ENCODE results near the gene PRKG1. TPM values are rescaled to one million over a fixed set of nuclear protein-coding genes. Genes with fewer than 3 reads are reported as not detected.
A peak's percentile ranks its signal among the peaks of the same experiment; 100 is the strongest.

The PRKG1 gene
- total and polyA plus RNA-seq, 2 experiments from 2014 or later, result 10.7 to 21.8 TPM

- Histone ChIP-seq H3K36me3 (ENCODE audit: low read depth) (no peaks in the 10 kb centered on the region), H3F3A (ENCODE audit: insufficient read depth) (no peaks in the 10 kb centered on the region), H3K27me3 (replicated peaks; ENCODE audit: insufficient read depth) (no peaks in the 10 kb centered on the region), H2AFZ (no peak overlapping the region), H4K20me1 (ENCODE audit: insufficient read depth) (no peaks in the 10 kb centered on the region), H3K9me3 (ENCODE audit: low read depth) (no peaks in the 10 kb centered on the region), H3K4me3 (no peak overlapping the region), H3K4me1 (ENCODE audit: insufficient read depth) (peaks cover 2% of the 10 kb centered on the region; the same call in 1 of the 2 replicates), H3K79me2 (ENCODE audit: insufficient read depth) (no peaks in the 10 kb centered on the region), H3K4me2 (ENCODE audit: unreplicated experiment) (no peak overlapping the region), H3K9ac (no peak overlapping the region), H3K9me2 (ENCODE audit: insufficient read depth) (peaks cover 4% of the 10 kb centered on the region; the same call in 1 of the 2 replicates), H3K27ac (no peak overlapping the region)
- WGBS, 2 experiments (ENCODE audit: low coverage in 1 of 2, low lambda C conversion rate in 2 of 2, missing lambda C conversion rate in 2 of 2), result 30 to 36% methylated on average over 5 of the region's 5 CpGs
- in situ Hi-C loops (cut with MboI), result no loop called here
- TF ChIP-seq EZH2phosphoT487 (IDR thresholded peaks at IDR 0.05; ENCODE audit: insufficient read depth, low read depth), result no peak
- TF ChIP-seq EZH2 (IDR thresholded peaks at IDR 0.05; ENCODE audit: insufficient read depth, poor library complexity, severe bottlenecking), result no peak
- DNase-seq, result peak; percentile 70
Measured at GRCh38 chr10:52004342-52004949, 930.2 kb downstream of the PRKG1 start.

- Histone ChIP-seq H3K9me2 (ENCODE audit: insufficient read depth) (peaks cover 7% of the 10 kb centered on the region; the same call in 1 of the 2 replicates), H2AFZ (no peak overlapping the region), H3K4me2 (ENCODE audit: unreplicated experiment) (no peak overlapping the region), H4K20me1 (ENCODE audit: insufficient read depth) (no peaks in the 10 kb centered on the region), H3K79me2 (ENCODE audit: insufficient read depth) (no peaks in the 10 kb centered on the region), H3F3A (ENCODE audit: insufficient read depth) (no peaks in the 10 kb centered on the region), H3K36me3 (ENCODE audit: low read depth) (no peaks in the 10 kb centered on the region), H3K9ac (no peak overlapping the region), H3K4me1 (ENCODE audit: insufficient read depth) (peaks cover 9% of the 10 kb centered on the region; the same call in 1 of the 2 replicates), H3K27me3 (replicated peaks; ENCODE audit: insufficient read depth) (no peaks in the 10 kb centered on the region), H3K27ac (no peak overlapping the region), H3K9me3 (ENCODE audit: low read depth) (no peaks in the 10 kb centered on the region), H3K4me3 (no peak overlapping the region)
- TF ChIP-seq EZH2phosphoT487 (IDR thresholded peaks at IDR 0.05; ENCODE audit: insufficient read depth, low read depth) (no peak), EZH2 (IDR thresholded peaks at IDR 0.05; ENCODE audit: insufficient read depth, poor library complexity, severe bottlenecking) (no peak)
- no peak for DNase-seq
- in situ Hi-C loops (cut with MboI), result no loop called here
- 98% methylated on average over 2 of the region's 2 CpGs for WGBS, 2 experiments (ENCODE audit: low coverage in 1 of 2, low lambda C conversion rate in 2 of 2, missing lambda C conversion rate in 2 of 2)
Measured at GRCh38 chr10:52007091-52007490, 932.8 kb downstream of the PRKG1 start.

GRCh38 chr10:52011118-52011517, 936.8 kb downstream of the PRKG1 start:
- Histone ChIP-seq H3K9ac (no peak overlapping the region), H3K9me3 (ENCODE audit: low read depth) (no peaks in the 10 kb centered on the region), H4K20me1 (ENCODE audit: insufficient read depth) (no peaks in the 10 kb centered on the region), H3K4me1 (ENCODE audit: insufficient read depth) (peaks cover 9% of the 10 kb centered on the region; the same call in 1 of the 2 replicates), H3K27me3 (replicated peaks; ENCODE audit: insufficient read depth) (no peaks in the 10 kb centered on the region), H3F3A (ENCODE audit: insufficient read depth) (no peaks in the 10 kb centered on the region), H3K79me2 (ENCODE audit: insufficient read depth) (no peaks in the 10 kb centered on the region), H3K9me2 (ENCODE audit: insufficient read depth) (peaks cover 7% of the 10 kb centered on the region; the same call in 1 of the 2 replicates), H2AFZ (no peak overlapping the region), H3K4me3 (no peak overlapping the region), H3K27ac (no peak overlapping the region), H3K36me3 (ENCODE audit: low read depth) (no peaks in the 10 kb centered on the region), H3K4me2 (ENCODE audit: unreplicated experiment) (no peak overlapping the region)
- TF ChIP-seq EZH2phosphoT487 (IDR thresholded peaks at IDR 0.05; ENCODE audit: insufficient read depth, low read depth) (no peak), EZH2 (IDR thresholded peaks at IDR 0.05; ENCODE audit: insufficient read depth, poor library complexity, severe bottlenecking) (no peak)
- 47 to 77% methylated on average over 1 of the region's 1 CpG for WGBS, 2 experiments (ENCODE audit: low coverage in 1 of 2, low lambda C conversion rate in 2 of 2, missing lambda C conversion rate in 2 of 2)
- in situ Hi-C loops (cut with MboI), result no loop called here
- peak; percentile 43 for DNase-seq

- no peaks in the 10 kb centered on the region for H4K20me1 ChIP-seq (ENCODE audit: insufficient read depth)
- in situ Hi-C loops (cut with MboI), result no loop called here
- no peaks in the 10 kb centered on the region for H3K9me2 ChIP-seq (ENCODE audit: insufficient read depth)
- H3K27ac ChIP-seq, result no peak overlapping the region
- H3F3A ChIP-seq (ENCODE audit: insufficient read depth), result no peaks in the 10 kb centered on the region
- no peak overlapping the region for H2AFZ ChIP-seq
- H3K4me3 ChIP-seq, result no peak overlapping the region
- no peak for DNase-seq
- H3K9ac ChIP-seq, result no peak overlapping the region
- no peaks in the 10 kb centered on the region for H3K27me3 ChIP-seq (replicated peaks; ENCODE audit: insufficient read depth)
- H3K36me3 ChIP-seq (ENCODE audit: low read depth), result no peaks in the 10 kb centered on the region
- no peaks in the 10 kb centered on the region for H3K4me1 ChIP-seq (ENCODE audit: insufficient read depth)
- H3K4me2 ChIP-seq (ENCODE audit: unreplicated experiment), result no peak overlapping the region
- TF ChIP-seq EZH2 (IDR thresholded peaks at IDR 0.05; ENCODE audit: insufficient read depth, poor library complexity, severe bottlenecking), result no peak
- no peak for TF ChIP-seq EZH2phosphoT487 (IDR thresholded peaks at IDR 0.05; ENCODE audit: insufficient read depth, low read depth)
- H3K79me2 ChIP-seq (ENCODE audit: insufficient read depth), result no peaks in the 10 kb centered on the region
- no peaks in the 10 kb centered on the region for H3K9me3 ChIP-seq (ENCODE audit: low read depth)
- 33 to 38% methylated on average over 3 of the region's 3 CpGs for WGBS, 2 experiments (ENCODE audit: low coverage in 1 of 2, low lambda C conversion rate in 2 of 2, missing lambda C conversion rate in 2 of 2)
Measured at GRCh38 chr10:52019077-52019555, 944.8 kb downstream of the PRKG1 start.

Measured in GM23248 (cell line).